Peyer's patch (tissue), 4 donors: Measurements from ENCODE around the gene SPRING1. TPM values are rescaled to one million over a fixed set of nuclear protein-coding genes. Genes with fewer than 3 reads are reported as not detected.

ENCODE experiments used
- DNase-seq, 3 donors: peaks; one replicate each; pipeline ENCODE4 v3.0.0-alpha.2; 2017 to 2019
- H3K27ac ChIP-seq, 4 donors: fragments of 200-600 bp; sonication (generic); one replicate each; pipeline ENCODE4 v1.5.1; 2016 to 2019
- H3K27me3 ChIP-seq, 2 donors: fragments of 200-600 bp; sonication (generic); one replicate each; pipeline ENCODE4 v1.5.1; 2019
- H3K36me3 ChIP-seq, 3 donors: fragments of 200-600 bp; sonication (generic); one replicate each; pipeline ENCODE4 v1.5.1; 2016 to 2019
- H3K4me1 ChIP-seq, 4 donors: fragments of 200-600 bp; sonication (generic); one replicate each; pipeline ENCODE4 v1.5.1; 2016 to 2019
- H3K4me3 ChIP-seq, 4 donors: fragments of 200-600 bp; sonication (generic); 1 replicate in 3 of 4; 2 replicates in 1 of 4; pipeline ENCODE4 v1.5.1; 2016 to 2019; ENCODE audit warnings: mild to moderate bottlenecking in 1 of 4
- H3K9me3 ChIP-seq, 4 donors: fragments of 200-600 bp; sonication (generic); one replicate each; pipeline ENCODE4 v1.5.1; 2016 to 2019; ENCODE audit warnings: mild to moderate bottlenecking in 1 of 4
- POLR2A ChIP-seq, 2 donors: fragments of 450-650 bp; IDR thresholded peaks; one replicate each; pipeline ENCODE4 v1.5.1; 2017; ENCODE audit warnings: antibody characterized with exemption in 2 of 2, mild to moderate bottlenecking in 2 of 2, moderate library complexity in 2 of 2
- small RNA-seq, 2 donors: library from RNA; depleted of rRNA; stranded (forward); fragments of <200 nt; gene quantifications; one replicate each; pipeline ENCODE3, GENCODE V24; 2016
- total RNA-seq, 4 donors: library from RNA; depleted of rRNA; stranded (reverse); fragments of >200 nt; gene quantifications; one replicate each; pipeline ENCODE4 v1.1.0, GENCODE V29; 2016
- TF ChIP-seq, protein P1 (sequence below), 6 experiments: fragments of 450-650 bp in 4 of 6; fragments of 200-600 bp in 2 of 6; sonication (generic) in 1 of 6; IDR thresholded peaks; one replicate each; pipeline ENCODE4 v1.5.1; 2017 to 2019; ENCODE audit warnings: antibody characterized with exemption in 6 of 6, mild to moderate bottlenecking in 3 of 6, moderate library complexity in 1 of 6

The SPRING1 gene
- total RNA-seq, 4 donors from 2014 or later = 21.5 to 36.3 (median 30.3) TPM

DNA sequence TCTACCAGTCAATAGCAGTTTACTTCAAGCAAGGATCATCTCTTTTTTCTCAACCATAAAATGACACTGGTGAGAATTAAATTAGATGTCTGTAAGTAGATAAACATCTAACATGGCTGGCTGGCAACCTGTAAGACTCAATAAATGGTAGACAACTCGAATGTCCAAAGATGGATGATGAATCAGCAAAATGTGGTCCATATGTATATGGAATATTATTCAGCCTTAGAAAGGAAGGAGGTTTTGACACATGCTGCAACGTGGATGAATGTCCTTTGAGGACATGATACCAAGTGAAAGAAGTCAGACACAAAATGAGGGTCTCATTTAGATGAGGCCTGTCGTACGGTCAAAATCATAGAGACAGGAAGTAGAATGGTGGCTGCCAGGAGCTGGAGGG, 46.2 kb downstream of the SPRING1 start:
- Histone ChIP-seq H3K27ac (no peak overlapping the region), H3K4me3 (no peak overlapping the region), H3K36me3 (no peaks in the 10 kb centered on the region), H3K4me1 (peaks cover 0 to 25% (median 1%) of the 10 kb centered on the region in 4 donors), H3K27me3 (no peaks in the 10 kb centered on the region), H3K9me3 (no peaks in the 10 kb centered on the region)
- no peak for TF ChIP-seq POLR2A (IDR thresholded peaks at IDR 0.05)
- TF ChIP-seq, protein P1, sequence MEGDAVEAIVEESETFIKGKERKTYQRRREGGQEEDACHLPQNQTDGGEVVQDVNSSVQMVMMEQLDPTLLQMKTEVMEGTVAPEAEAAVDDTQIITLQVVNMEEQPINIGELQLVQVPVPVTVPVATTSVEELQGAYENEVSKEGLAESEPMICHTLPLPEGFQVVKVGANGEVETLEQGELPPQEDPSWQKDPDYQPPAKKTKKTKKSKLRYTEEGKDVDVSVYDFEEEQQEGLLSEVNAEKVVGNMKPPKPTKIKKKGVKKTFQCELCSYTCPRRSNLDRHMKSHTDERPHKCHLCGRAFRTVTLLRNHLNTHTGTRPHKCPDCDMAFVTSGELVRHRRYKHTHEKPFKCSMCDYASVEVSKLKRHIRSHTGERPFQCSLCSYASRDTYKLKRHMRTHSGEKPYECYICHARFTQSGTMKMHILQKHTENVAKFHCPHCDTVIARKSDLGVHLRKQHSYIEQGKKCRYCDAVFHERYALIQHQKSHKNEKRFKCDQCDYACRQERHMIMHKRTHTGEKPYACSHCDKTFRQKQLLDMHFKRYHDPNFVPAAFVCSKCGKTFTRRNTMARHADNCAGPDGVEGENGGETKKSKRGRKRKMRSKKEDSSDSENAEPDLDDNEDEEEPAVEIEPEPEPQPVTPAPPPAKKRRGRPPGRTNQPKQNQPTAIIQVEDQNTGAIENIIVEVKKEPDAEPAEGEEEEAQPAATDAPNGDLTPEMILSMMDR (IDR thresholded peaks at IDR 0.05) = no peak
- no peak for DNase-seq

DNA sequence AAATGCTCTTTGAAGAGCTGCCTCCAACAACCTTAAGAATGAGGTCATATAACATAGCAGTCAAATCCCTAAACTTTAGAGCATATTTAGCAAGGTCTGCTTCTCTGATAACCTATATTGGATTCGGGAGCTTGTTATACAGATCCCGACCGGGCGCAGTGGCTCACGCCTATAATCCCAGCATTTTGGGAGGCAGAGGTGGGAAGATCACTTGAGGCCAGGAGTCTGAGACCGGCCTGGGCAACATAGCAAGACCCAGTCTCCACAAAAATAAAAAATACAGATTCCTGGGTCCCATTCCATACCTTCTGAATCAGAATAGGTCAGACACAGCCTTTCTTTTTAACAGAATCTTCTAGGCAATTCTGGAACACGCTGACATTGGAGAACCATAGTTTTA, 46.7 kb downstream of the SPRING1 start:
- Histone ChIP-seq H3K4me3 (no peak overlapping the region), H3K36me3 (no peaks in the 10 kb centered on the region), H3K27ac (no peak overlapping the region), H3K9me3 (no peaks in the 10 kb centered on the region), H3K4me1 (peaks cover 0 to 25% (median 1%) of the 10 kb centered on the region in 4 donors), H3K27me3 (no peaks in the 10 kb centered on the region)
- DNase-seq = no peak
- TF ChIP-seq, protein P1 (IDR thresholded peaks at IDR 0.05) = no peak
- no peak for TF ChIP-seq POLR2A (IDR thresholded peaks at IDR 0.05)

DNA sequence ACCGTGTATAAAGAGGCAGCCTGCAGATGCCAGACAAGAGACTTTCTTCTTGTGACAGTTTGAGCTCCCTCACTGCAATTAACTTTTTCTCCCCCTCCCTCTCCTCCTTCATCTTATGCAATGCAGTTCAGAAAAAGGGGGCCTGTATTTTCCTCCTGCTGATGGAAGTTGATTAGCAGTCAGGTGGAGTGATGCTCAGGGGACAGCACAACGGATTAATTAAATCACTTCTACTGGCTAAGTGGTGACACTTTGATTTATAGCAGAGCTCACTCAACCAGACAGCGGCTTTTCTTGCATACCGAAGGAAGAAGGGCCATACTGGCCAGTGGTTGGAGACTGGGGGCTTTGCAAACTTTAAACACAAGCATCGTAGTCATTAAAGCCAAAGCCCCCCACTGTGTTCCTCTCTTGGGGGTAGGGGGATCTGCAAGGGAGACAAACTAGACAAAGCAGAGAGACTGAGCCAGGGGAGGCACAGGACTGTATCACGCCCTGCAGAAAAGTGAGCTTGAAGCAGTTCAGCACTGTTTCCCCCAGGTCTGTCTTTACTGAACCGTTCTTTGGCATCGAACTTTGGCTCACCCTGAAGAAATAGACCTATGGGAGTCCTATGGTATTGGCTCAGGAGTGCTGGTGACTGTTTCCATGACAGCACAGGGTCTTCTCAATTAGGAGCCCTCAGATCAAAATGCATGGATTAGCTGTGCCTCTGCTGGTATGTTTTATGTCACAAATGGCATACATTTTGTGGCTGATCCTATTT, 47.7 kb downstream of the SPRING1 start:
- Histone ChIP-seq H3K9me3 (no peaks in the 10 kb centered on the region), H3K4me3 (no peak overlapping the region), H3K4me1 (peaks cover 0 to 25% (median 0%) of the 10 kb centered on the region in 4 donors), H3K36me3 (no peaks in the 10 kb centered on the region), H3K27ac (no peak overlapping the region), H3K27me3 (no peaks in the 10 kb centered on the region)
- no peak for DNase-seq
- TF ChIP-seq, protein P1 (IDR thresholded peaks at IDR 0.05) = no peak
- no peak for TF ChIP-seq POLR2A (IDR thresholded peaks at IDR 0.05)

DNA sequence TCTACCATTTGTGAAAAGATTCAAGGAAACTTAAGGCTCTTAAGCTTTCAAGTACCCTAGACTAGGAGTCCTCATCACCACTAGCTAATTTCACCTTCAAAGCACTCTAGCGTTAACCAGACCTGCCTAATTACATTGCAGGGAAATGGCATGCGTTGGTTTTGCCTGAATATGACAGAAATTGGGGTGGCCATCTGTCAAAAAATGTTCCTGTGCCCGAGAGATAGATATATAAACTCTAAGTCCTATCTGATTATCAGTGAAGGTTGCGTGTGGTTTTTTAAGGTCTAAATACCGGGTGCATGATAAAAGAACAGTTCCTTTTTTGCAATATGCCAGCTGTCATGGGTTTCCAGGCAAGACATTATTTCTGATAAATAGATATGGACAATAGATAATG, 48.3 kb downstream of the SPRING1 start:
- H3K9me3 ChIP-seq = no peaks in the 10 kb centered on the region
- H3K27ac ChIP-seq = no peak overlapping the region
- no peak overlapping the region for H3K4me3 ChIP-seq
- no peaks in the 10 kb centered on the region for H3K36me3 ChIP-seq
- no peaks in the 10 kb centered on the region for H3K27me3 ChIP-seq
- TF ChIP-seq, protein P1 (IDR thresholded peaks at IDR 0.05) = no peak
- TF ChIP-seq POLR2A (IDR thresholded peaks at IDR 0.05) = no peak
- DNase-seq = no peak
- H3K4me1 ChIP-seq = peaks cover 0 to 25% (median 0%) of the 10 kb centered on the region in 4 donors

Small RNA genes within 50 kb of the gene (small RNA-seq; reads per million reads assigned to genes)
- 0 reads per million in 2 donors for gene RNU6-558P

Other genes starting within 250 kb of the SPRING1 start
- 1 to 10 TPM in 1 of 4 donors, not detected in 3; 1.9 TPM for gene MAP1LC3B2, start 178.7 kb downstream of the SPRING1 start, total RNA-seq
- 1 to 10 TPM in 3 of 4 donors, under 1 TPM in 1; 0.38 to 3.9 (median 3.1) TPM for gene RNFT2, start 246 bp upstream of the SPRING1 start, total RNA-seq
- gene HRK, start 143.4 kb upstream of the SPRING1 start, total RNA-seq = not detected
- 10 to 100 TPM in 1 of 4 donors, 1 to 10 TPM in 3; 4.7 to 28.9 (median 9.2) TPM for gene FBXW8, start 172.9 kb upstream of the SPRING1 start, total RNA-seq